HG02798 (cell line): ENCODE results near the gene KIF26B.
"Not testable (repeated sequence)": the region's sequence is repeated elsewhere in the genome, so short reads cannot be mapped to it uniquely, and the experiment has no call there.

ENCODE experiments used
- ATAC-seq: cut with Tn5 transposase; IDR thresholded peaks from one replicate; pipeline ENCODE4 v1.9.1; 2021; ENCODE audit warnings: mild to moderate bottlenecking; ENCODE audit not compliant: unreplicated experiment, poor library complexity

The KIF26B gene

GRCh38 chr1:245310571-245311531 is 156.1 kb downstream of the KIF26B start:
- ATAC-seq = peak; percentile 64

- ATAC-seq = no peak
Observed at GRCh38 chr1:245311887-245312536, 157.2 kb downstream of the KIF26B start.

- no peak for ATAC-seq
Observed at GRCh38 chr1:245313576-245313975, 158.8 kb downstream of the KIF26B start.

DNA sequence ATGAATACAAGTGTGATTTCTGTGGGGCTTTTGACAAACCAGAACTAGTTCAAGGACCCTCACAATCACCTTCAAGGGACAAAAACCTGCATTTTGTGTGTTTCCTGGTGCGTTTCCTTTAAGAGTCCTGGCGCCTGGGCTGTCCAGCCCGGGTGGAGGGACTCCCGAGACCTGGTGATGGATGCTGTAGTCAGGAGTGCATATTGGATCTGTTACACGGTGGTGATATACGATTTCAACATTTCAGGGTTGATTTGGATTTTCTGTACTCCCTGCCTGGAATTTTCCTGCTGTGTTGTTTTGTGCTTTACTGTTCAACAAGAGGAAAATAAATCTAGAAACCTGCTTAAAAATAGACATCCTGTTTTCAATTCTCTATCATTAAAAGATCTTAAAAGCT is 162.0 kb downstream of the KIF26B start:
- no peak for ATAC-seq

GRCh38 chr1:245317217-245317616 is 162.4 kb downstream of the KIF26B start:
- no peak for ATAC-seq

- ATAC-seq = no peak
Observed at GRCh38 chr1:245319094-245319493, 164.3 kb downstream of the KIF26B start.

DNA sequence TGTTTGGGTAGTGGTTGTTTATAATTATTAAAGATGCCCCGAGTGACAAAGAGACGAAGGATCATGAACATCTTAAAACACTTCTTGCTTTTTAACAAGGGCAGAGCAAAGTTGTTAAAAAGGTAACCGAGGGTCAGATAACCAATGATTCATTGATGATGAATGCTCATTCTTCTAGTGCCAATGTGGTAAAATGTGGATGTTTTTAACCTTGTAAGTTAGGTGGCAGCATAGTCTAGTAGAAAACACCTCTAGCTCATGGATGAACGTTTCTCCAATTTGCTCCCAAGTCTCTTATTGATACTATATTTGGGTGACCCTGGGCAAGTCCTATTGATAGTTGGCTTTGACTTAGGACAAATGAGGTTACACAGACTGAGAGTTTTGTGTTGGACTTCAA is 167.9 kb downstream of the KIF26B start:
- ATAC-seq = no peak

DNA sequence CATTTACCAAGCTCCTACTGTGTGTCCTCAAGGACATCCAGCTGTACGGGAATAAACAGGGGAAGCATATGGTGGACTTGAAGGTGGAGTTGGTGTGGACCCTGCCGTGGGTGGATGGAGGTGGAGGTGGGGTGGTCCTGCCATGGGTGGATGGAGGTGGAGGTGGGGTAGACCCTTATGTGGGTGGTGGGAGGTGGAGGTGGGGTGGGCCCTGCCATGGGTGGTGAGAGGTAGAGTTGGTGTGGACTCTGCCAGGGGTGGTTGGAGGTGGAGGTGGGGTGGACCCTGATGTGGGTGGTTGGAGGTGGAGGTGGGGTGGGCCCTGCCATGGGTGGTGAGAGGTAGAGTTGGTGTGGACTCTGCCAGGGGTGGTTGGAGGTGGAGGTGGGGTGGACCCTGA is 169.0 kb downstream of the KIF26B start:
- ATAC-seq = not testable (repeated sequence)

GRCh38 chr1:245325922-245326795 is 171.4 kb downstream of the KIF26B start:
- no peak for ATAC-seq

DNA sequence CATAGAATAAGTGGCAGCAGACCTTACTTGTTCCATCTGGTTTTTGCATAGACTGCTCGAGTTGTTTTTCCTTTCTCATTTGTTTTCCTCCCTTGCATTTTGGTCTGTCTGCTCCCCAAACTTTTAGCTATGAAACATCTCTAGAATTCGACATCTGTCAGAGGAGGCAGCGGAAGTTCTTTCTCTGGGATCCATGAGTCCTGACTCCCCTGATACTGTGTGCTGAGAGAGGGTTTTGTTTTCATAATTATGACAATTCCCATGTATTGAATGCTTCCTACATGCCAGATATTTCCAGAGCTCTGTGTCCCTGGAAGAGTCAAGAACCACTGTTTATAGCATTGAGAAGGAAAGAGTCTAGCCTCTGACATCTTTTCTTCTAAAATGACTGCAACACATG is 172.6 kb downstream of the KIF26B start:
- no peak for ATAC-seq

- no peak for ATAC-seq
Observed at GRCh38 chr1:245327842-245328241, 173.1 kb downstream of the KIF26B start.

DNA sequence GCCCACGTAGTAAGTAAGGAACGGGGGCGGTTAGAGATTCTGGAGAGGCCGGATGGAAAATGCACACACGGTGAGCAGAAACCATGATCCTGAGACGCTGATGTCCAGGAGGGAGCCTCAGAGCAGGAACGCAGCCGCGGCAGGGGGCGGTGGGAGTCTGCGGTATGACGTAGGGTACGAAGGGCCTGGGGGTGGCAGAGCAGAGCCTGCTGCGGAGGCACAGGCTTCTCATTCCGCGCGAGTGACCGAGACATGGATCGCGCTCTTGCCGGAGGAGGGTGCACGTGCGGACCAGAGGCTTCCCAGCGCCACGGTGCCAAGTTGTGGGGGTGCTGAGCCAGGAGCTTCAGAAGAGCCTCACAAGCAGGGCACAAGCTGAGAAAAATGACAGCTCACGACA is 176.2 kb downstream of the KIF26B start:
- no peak for ATAC-seq

GRCh38 chr1:245332085-245332484 is 177.3 kb downstream of the KIF26B start:
- no peak for ATAC-seq

- ATAC-seq = no peak
Observed at GRCh38 chr1:245332513-245332912, 177.7 kb downstream of the KIF26B start.

DNA sequence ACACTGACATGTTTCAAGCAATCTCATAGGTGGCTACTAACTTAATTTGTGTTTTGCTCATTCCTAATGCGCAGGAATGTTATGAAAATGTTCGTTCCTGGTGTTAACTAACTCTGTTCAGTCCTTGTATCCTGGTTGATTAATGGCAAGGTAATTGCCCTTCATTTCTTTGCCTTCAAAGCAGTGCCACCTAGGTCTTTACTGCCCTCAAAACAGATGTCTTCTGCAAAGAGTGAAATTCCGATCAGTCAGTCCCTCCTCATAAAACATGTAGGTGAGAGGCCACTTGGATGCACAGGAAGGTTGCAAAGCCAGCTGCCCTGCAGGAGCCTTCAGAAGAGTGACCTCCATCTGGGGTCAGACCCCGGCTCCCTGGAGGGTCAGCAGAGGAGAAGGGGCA is 179.4 kb downstream of the KIF26B start:
- no peak for ATAC-seq

GRCh38 chr1:245334827-245335490 is 180.2 kb downstream of the KIF26B start:
- ATAC-seq = no peak

GRCh38 chr1:245335684-245336083 is 180.9 kb downstream of the KIF26B start:
- not testable (repeated sequence) for ATAC-seq

GRCh38 chr1:245336149-245336983 is 181.6 kb downstream of the KIF26B start:
- ATAC-seq = no peak

DNA sequence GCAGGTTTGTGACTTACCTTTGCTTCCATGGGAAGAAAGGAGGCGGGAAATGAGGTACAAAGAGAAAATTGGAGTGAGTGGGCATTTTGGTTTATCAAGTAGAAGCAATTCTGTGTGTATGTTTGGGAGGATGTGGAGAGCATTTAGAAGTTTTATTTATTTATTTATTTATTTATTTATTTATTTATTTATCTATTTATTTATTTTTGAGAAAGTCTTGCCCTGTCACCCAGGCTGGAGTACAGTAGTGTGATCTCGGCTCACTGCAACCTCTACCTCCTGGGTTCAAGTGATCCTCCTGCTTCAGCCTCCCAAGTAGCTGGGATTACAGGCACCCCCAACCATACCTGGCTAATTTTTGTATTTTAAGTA is 182.2 kb downstream of the KIF26B start:
- not testable (repeated sequence) for ATAC-seq
